GM12878 (cell line): ENCODE measurements around the gene AKAP14. TPM values are rescaled to one million over a fixed set of nuclear protein-coding genes. Genes with fewer than 3 reads are reported as not detected.
A peak's percentile ranks its signal among the peaks of the same experiment; 100 is the strongest.

Source experiments
- ATAC-seq: fragments of 200-7000 bp; cut with Tn5 transposase; 3 replicates; pipeline ENCODE4 v1.9.1; 2020; ENCODE audit warnings: mild to moderate bottlenecking, moderate library complexity
- BruUV-seq: library from RNA; stranded (reverse); fragments of 400-500 nt; replicated peaks from 2 replicates; lab custom pipeline; 2021; lab: Mats Ljungman, UMichigan
- CTCF ChIA-PET: fragments of 300-600 bp; sonication (Branson Sonifier 250); formaldehyde crosslinking; extraction: SDS; loops from one replicate; lab custom pipeline; 2021; ENCODE audit warnings: inconsistent platforms; lab: Yijun Ruan, JAX
- POLR2A ChIA-PET: fragments of 350-600 bp; formaldehyde crosslinking; extraction: SDS; loops from one replicate; lab custom pipeline; 2021; ENCODE audit warnings: inconsistent platforms; lab: Charles Lee
- RAD21 ChIA-PET: fragments of 300-600 bp; sonication (Branson Sonifier 250); formaldehyde crosslinking; loops from one replicate; lab custom pipeline; 2023; ENCODE audit warnings: antibody characterized with exemption; ENCODE audit not compliant: unreplicated experiment; lab: Charles Lee
- SMC1A ChIA-PET: fragments of 300-600 bp; sonication (Branson Sonifier 250); formaldehyde crosslinking; loops from one replicate; lab custom pipeline; 2023; ENCODE audit not compliant: unreplicated experiment, uncharacterized antibody; lab: Charles Lee
- DNase-seq: peaks from one replicate; pipeline ENCODE4 v3.0.0-alpha.2; 2011; ENCODE audit warnings: low read depth, low spot score
- FAIRE-seq: peaks from 3 replicates; lab custom pipeline; 2011; peaks lifted over from hg19 to GRCh38; lab: Jason Lieb, UNC
- H2AFZ ChIP-seq: 2 replicates; pipeline ENCODE4 v1.6.0; 2011; ENCODE audit warnings: low read depth, low read length, control low read depth; ENCODE audit not compliant: control insufficient read depth
- H3K27ac ChIP-seq: 2 replicates; pipeline ENCODE4 v1.5.1; 2011; ENCODE audit warnings: control low read depth; ENCODE audit not compliant: control insufficient read depth, insufficient read depth
- H3K27me3 ChIP-seq, 2 experiments: replicated peaks in 1 of 2; 2 replicates each; pipeline versions ENCODE4 v1.6.0 to v1.6.1; 2011; ENCODE audit warnings: low read length in 1 of 2; ENCODE audit not compliant: control insufficient read depth in 2 of 2, insufficient read depth in 2 of 2
- H3K36me3 ChIP-seq, 2 experiments: 2 replicates each; pipeline ENCODE4 v1.5.1; 2011; ENCODE audit warnings: low read length in 1 of 2; ENCODE audit not compliant: control insufficient read depth in 2 of 2, insufficient read depth in 2 of 2
- H3K4me1 ChIP-seq: 2 replicates; pipeline ENCODE4 v1.6.1; 2011; ENCODE audit warnings: mild to moderate bottlenecking, low read length, moderate library complexity, mixed read lengths; ENCODE audit not compliant: control insufficient read depth, insufficient read depth
- H3K4me2 ChIP-seq: 2 replicates; pipeline ENCODE4 v1.6.0; 2011; ENCODE audit warnings: control low read depth; ENCODE audit not compliant: control insufficient read depth, insufficient read depth
- H3K4me3 ChIP-seq: fragments of 200-600 bp; sonication (generic); 2 replicates; pipeline ENCODE4 v1.5.1; 2016
- H3K79me2 ChIP-seq: 2 replicates; pipeline ENCODE4 v1.6.0; 2011; ENCODE audit warnings: low read length; ENCODE audit not compliant: control insufficient read depth, insufficient read depth
- H3K9ac ChIP-seq: 2 replicates; pipeline ENCODE4 v1.8.0; 2011; ENCODE audit warnings: low read length, control low read depth, mixed read lengths; ENCODE audit not compliant: control insufficient read depth, insufficient read depth
- H3K9me3 ChIP-seq: replicated peaks from 3 replicates; pipeline ENCODE4 v1.5.1; 2011; ENCODE audit warnings: mild to moderate bottlenecking, low read length; ENCODE audit not compliant: control insufficient read depth, insufficient read depth
- H4K20me1 ChIP-seq: 2 replicates; pipeline ENCODE4 v1.6.0; 2011; ENCODE audit not compliant: control insufficient read depth, insufficient read depth
- BACH1 ChIP-seq: fragments of 450-650 bp; IDR thresholded peaks from 2 replicates; pipeline ENCODE4 v1.6.1; 2017; ENCODE audit warnings: mild to moderate bottlenecking, borderline replicate concordance
- CBFB ChIP-seq: IDR thresholded peaks from 2 replicates; pipeline ENCODE4 v1.6.1; 2016; ENCODE audit warnings: antibody characterized with exemption, low read depth
- DPF2 ChIP-seq: fragments of 450-650 bp; IDR thresholded peaks from 2 replicates; pipeline ENCODE4 v1.6.1; 2017; ENCODE audit warnings: mild to moderate bottlenecking
- EGR1 ChIP-seq, 2 experiments: IDR thresholded peaks; 1 replicate in 1 of 2; 2 replicates in 1 of 2; pipeline ENCODE4 v1.6.1; 2011 to 2012; ENCODE audit warnings: low read depth in 2 of 2, low read length in 2 of 2, borderline replicate concordance in 1 of 2, mild to moderate bottlenecking in 1 of 2, moderate library complexity in 1 of 2
- EP300 ChIP-seq, 2 experiments: fragments of 150-350 bp in 1 of 2; IDR thresholded peaks; 2 replicates each; pipeline ENCODE4 v1.6.1; 2011 to 2012; ENCODE audit warnings: low read depth in 2 of 2, low read length in 2 of 2, borderline replicate concordance in 1 of 2, improper control_type of control experiment in 1 of 2, inconsistent platforms in 1 of 2; ENCODE audit not compliant: control insufficient read depth in 1 of 2
- HCFC1 ChIP-seq: fragments of 150-350 bp; IDR thresholded peaks from 2 replicates; pipeline ENCODE4 v1.6.1; 2014; ENCODE audit warnings: low read length
- JUND ChIP-seq: IDR thresholded peaks from 2 replicates; pipeline ENCODE4 v1.6.1; 2012; ENCODE audit warnings: low read depth, mild to moderate bottlenecking, low read length, improper control_type of control experiment, moderate library complexity
- MYC ChIP-seq: IDR thresholded peaks from 2 replicates; pipeline ENCODE4 v1.6.1; 2011; ENCODE audit warnings: mild to moderate bottlenecking, low read length, moderate library complexity, inconsistent platforms; ENCODE audit not compliant: insufficient read depth, insufficient replicate concordance, insufficient read length, severe bottlenecking
- SREBF2 ChIP-seq: IDR thresholded peaks from 2 replicates; pipeline ENCODE4 v1.6.1; 2012; ENCODE audit warnings: mild to moderate bottlenecking, low read length
- SUPT20H ChIP-seq: IDR thresholded peaks from 2 replicates; pipeline ENCODE4 v1.6.1; 2011; ENCODE audit warnings: low read depth, mild to moderate bottlenecking, low read length, moderate library complexity, borderline replicate concordance; ENCODE audit not compliant: control insufficient read depth
- TBL1XR1 ChIP-seq: IDR thresholded peaks from 2 replicates; pipeline ENCODE4 v1.6.1; 2012; ENCODE audit warnings: low read depth, low read length, improper control_type of control experiment
- ZNF622 ChIP-seq: fragments of 450-650 bp; IDR thresholded peaks from 2 replicates; pipeline ENCODE4 v1.6.1; 2017; ENCODE audit warnings: mild to moderate bottlenecking, inconsistent platforms
- WGBS: methylation state at CpG from one replicate; pipeline ENCODE4 v1.1.6; 2016; ENCODE audit warnings: low lambda C conversion rate; ENCODE audit not compliant: insufficient replicate concordance, insufficient coverage; ENCODE audit errors: missing lambda C conversion rate; 5-methylcytosine and 5-hydroxymethylcytosine counted together
- in situ Hi-C: fragments of 300-500 bp; cut with MboI; formaldehyde crosslinking; loops from 9 replicates; pipeline ENCODE4 v1.14.3; 2018; ENCODE audit warnings: mixed read lengths
- intact Hi-C: fragments of 100-400 bp; cut with micrococcal nuclease; formaldehyde crosslinking; loops from one replicate; pipeline ENCODE4 v1.14.2; 2022; ENCODE audit not compliant: unreplicated experiment
- polyA plus RNA-seq, 11 experiments: library from polyadenylated mRNA; depleted of rRNA in 4 of 11; unstranded in 6 of 11; stranded (reverse) in 5 of 11; fragments of >200 nt; fragmentation: Nextera tagmentation in 4 of 11; fragmentation: Illumina TruSeq in 1 of 11; extraction: Ambion mirVana in 4 of 11; extraction: Trizol in 1 of 11; gene quantifications; 1 replicate in 1 of 11; 2 replicates in 10 of 11; pipeline versions ENCODE4 v1.2.1 to v1.2.3, GENCODE V29; 2011 to 2016; ENCODE audit warnings: inconsistent platforms in 2 of 11, missing spikeins in 2 of 11, low read depth in 1 of 11
- total RNA-seq, 4 experiments: library from RNA; depleted of rRNA in 3 of 4; stranded (reverse); fragments of >200 nt in 3 of 4; fragmentation: Illumina TruSeq in 1 of 4; extraction: Trizol in 1 of 4; gene quantifications; 2 replicates each; pipeline versions ENCODE4 v1.2.1 to v1.2.3, GENCODE V29; 2013 to 2021

AKAP14 gene
- total and polyA plus RNA-seq, 10 of the 15 experiments (the other 5 are each of a cell fraction or from before 2014, with no cell fraction given), result not detected

GRCh38 chrX:119853444-119853843 is 42.2 kb upstream of the AKAP14 start:
- Histone ChIP-seq H3K27ac (peak overlapping the region; percentile 46; the same call in 1 of the 2 replicates), H3K4me3 (peak overlapping the region; percentile 37; the same call in 1 of the 2 replicates), H3K4me1 (no peaks in the 10 kb centered on the region), H3K9ac (peak overlapping the region; percentile 55), H4K20me1 (no peaks in the 10 kb centered on the region), H3K79me2 (peaks cover 16% of the 10 kb centered on the region), H3K4me2 (peak overlapping the region; percentile 27; the same call in 1 of the 2 replicates), H2AFZ (peak overlapping the region; percentile 80), H3K36me3 (no peaks in the 10 kb centered on the region), H3K27me3 (no peaks in the 10 kb centered on the region), H3K9me3 (no peaks in the 10 kb centered on the region)
- BruUV-seq, result no TSS peak
- TF ChIP-seq MYC (no peak), CBFB (no peak), SREBF2 (no peak), HCFC1 (no peak), TBL1XR1 (no peak), EP300 (IDR thresholded peaks at IDR 0.05; ENCODE audit: borderline replicate concordance in 1 of 2, control insufficient read depth in 1 of 2, low read depth in 2 of 2, low read length in 2 of 2) (no peak), EGR1 (IDR thresholded peaks at IDR 0.05; ENCODE audit: borderline replicate concordance in 1 of 2, low read depth in 2 of 2, low read length in 2 of 2) (no peak), JUND (no peak), BACH1 (no peak), SUPT20H (no peak), DPF2 (no peak), ZNF622 (no peak)
- ChIA-PET RAD21 (interaction anchor here (0.7 to 1.7 kb wide), 8 partner anchors 17 to 244 kb away, joined by 3 to 20 read pairs (median 4); partner anchors contain the start of genes NDUFA1, RNF113A and RPL39), POLR2A (interaction anchor here (1.7 to 2.4 kb wide), 2 partner anchors 17 to 62 kb away, joined by 19 to 24 read pairs; partner anchors contain the start of genes NDUFA1, RNF113A and RPL39), CTCF (interaction anchor here (1.2 to 1.7 kb wide), 5 partner anchors 17 to 69 kb away, joined by 3 to 7 read pairs (median 4); partner anchors contain the start of genes RNF113A and RPL39), SMC1A (interaction anchor here (0.7 to 2.9 kb wide), 7 partner anchors 17 to 284 kb away, joined by 3 to 18 read pairs (median 3); partner anchors contain the start of genes NDUFA1, RNF113A, RPL39 and SOWAHD)
- in situ Hi-C loops (no loop called here), intact Hi-C loops (loop anchor here (2.0 kb wide), 2 partner anchors 17 to 63 kb away; partner anchors contain the start of genes NDUFA1, RNF113A and RPL39)
- DNase-seq (no peak), ATAC-seq (no peak), FAIRE-seq (no peak)
- WGBS, result 32% methylated on average over 10 of the region's 10 CpGs
